ENCODE data around the gene VRK2.
"Not testable (repeated sequence)": the region's sequence is repeated elsewhere in the genome, so short reads cannot be mapped to it uniquely, and the experiment has no call there.

VRK2 gene

DNA sequence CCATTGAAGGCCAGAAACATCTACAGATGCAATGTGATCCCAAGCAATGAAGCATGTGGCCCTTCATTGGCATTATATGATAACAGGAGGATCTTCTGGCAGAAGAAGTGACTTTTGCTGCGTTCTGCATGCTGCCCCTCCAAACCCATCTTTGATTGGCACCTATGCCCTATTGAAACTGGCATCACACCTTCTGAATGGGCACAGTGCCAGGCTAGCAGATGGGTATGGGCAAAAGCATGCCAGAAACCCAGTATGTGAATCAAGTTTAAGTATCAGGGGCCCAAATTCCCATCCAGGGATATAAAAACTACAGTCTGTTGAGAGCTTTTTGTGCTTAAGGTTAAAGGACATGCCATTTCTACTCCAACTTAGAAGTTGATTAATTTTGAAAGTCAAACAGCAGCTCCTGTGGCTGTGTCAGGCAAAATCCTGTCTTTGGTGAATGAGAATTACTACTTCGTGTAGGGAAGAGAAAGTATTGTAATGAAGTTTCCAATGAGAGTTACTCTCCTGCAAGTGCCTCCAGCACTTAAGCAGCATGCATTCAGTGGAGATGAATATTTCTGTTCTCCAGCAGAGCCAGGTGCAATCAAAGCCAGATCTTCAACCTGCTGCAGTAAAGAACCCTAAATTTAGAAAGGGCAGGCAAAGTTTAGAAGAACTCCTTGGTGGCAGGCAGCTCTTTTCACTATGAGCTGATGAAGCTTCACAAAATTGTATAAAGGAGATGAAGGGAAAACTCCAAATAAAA is 8.6 kb downstream of the VRK2 start:
- no peak for DNase-seq

DNA sequence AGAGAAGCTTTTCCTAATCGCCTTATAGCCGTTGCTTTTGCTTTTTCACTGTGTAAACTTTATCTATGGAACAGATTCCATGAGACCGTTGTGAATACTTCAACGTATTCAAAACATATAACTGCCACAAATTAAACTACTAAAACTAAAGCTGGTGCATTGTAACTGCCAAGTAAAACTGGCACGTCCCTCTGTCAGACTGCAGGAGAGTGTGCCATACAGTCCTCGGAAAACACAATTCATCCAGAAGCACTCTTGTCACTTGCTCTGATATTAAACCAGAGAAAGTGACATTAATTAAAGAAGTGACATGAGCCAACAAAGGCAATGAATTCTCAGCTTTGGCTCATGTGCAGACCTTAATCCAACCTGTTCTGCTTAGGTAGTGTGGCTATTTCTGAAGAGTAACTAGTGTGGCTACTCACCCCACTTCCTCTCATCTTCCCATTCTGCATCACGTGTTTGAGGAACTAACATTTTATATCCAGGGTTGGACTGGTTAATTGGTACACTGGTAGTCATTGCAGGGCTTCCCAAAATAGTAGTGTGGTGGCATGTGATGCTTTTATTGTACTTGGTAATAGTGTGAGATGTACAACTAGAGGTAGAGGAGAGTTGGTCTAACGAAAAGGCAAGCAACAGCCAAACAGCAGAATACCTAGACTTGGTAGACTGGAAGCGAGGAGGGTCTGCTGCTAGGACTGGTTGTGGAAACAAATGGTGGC is 9.7 kb downstream of the VRK2 start:
- no peak for DNase-seq

DNA sequence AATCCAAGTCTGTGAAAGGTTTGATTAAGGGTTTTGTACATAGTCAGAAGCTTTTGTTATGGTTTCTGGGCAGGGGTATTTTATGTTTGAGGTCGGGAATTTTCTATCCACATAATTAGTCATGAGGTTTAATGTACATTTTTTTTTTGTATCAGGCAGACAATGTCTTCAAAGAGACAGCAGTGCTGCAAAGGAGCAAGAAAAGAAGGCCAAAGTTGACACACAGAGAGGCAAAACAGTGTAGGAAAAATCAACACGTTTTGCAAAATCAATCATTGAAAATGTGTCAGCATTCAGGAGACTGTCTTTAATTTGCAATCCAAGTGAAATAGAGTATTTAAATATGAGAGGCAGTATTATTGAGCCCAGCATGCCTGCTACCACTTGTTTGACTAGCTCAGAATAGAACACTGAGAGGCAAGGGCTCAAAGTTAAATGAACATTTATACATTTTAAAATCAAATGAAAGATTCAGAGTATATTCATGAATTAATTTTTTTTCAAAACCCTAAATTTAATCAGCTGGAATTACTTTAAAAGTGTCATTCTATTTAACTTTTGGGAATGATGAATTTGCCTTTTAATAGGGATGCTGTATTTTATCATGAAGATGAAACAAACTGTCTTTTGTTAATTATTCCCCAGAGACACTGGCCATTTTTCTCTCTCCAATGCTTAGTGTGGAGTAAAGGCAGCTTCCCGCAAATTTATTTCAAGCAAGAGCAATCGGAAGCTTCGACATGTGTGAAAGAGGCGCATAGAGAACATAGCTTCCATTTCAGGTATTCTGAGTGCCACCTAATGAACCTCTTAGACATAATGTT is 11.3 kb downstream of the VRK2 start:
- DNase-seq = no peak

DNA sequence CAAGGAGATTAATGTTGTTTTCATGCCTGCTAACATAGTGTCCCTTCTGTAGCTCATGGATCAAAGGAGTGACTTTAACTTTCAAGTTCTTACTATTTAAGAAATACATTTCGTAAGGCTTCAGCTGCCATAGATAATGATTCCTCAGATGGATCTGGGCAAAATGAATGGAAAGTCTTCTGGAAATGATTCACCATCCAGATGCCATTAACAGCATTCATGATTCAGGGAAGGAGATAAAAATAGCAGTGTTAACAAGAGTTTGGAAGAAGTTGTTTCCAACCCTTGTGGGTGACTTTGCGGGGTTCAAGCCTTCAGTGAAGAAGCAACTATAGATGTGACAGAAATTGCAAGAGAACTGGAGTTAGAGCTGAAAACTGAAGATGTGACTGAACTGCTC is 17.0 kb downstream of the VRK2 start:
- DNase-seq = no peak

DNA sequence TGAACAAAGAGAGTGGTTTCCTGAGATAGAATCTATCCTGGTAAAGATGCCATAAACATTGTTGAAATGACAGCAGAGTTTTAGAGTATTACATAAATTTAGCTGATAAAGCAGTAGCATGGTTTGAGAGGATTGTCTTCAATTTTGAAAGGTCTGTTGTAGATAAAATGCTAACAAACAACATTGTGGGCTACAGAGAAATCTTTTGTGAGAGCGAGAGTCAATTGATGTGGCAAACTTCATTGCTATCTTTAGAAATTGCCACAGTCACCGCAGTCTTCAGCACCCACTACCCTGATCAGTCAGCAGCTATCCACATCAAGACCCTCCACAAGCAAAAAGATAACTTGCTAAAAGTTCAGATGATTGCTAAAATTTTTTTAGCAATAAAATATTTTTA is 17.5 kb downstream of the VRK2 start:
- no peak for DNase-seq

DNA sequence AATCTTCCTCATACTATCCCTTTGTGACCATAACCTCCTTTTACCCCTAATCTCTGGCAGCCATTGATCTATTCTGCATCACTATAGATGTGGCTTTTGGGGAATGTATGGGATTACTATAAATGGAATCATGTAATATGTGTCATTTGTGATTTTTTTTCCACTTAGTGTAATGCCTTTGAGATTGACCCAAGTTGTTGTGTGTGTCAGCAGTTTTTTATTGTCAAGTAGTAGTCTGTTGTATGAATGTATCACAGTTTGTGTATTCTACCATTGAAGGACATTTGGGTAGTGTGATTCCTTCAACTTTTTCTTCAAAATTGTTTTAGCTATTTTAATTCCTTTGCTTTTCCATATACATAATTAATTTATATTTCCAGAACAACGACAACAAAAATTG is 18.6 kb downstream of the VRK2 start:
- DNase-seq = no peak

DNA sequence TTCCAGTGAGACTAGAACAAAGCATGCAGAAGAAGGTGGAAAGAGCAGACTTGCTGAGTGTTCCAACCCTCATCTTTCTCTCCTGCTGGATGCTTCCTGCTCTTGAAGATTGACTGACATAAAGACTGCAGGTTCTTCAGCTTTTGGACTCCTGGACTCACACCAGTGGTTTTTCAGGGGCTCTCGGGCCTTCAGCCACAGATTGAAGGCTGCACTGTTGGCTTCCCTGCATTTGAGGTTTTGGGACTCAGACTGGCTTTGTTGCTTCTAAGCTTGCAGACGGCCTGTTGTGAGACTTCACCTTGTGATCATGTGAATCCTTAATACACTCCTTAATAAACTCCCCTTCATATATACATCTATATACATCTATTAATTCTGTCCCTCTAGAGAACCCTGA is 20.4 kb downstream of the VRK2 start:
- no peak for DNase-seq

DNA sequence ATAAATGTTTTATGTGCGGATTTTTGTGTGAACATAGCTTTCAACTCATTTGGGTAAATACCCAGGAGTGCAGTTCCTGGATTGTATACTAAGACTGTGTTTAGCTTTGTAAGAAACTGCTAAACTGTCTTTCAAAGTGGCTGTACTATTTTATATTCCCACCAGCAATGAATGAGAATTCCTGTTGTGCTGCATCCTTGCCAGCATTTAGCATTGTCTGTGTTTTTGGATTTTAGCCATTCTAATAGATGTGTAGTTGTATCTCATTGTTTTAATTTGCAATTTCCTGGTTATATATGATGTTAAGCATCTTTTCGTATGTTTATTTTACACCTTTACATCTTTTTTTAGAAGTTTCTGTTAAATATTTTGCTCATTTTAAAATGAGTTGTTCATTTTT is 24.2 kb downstream of the VRK2 start:
- no peak for DNase-seq

DNA sequence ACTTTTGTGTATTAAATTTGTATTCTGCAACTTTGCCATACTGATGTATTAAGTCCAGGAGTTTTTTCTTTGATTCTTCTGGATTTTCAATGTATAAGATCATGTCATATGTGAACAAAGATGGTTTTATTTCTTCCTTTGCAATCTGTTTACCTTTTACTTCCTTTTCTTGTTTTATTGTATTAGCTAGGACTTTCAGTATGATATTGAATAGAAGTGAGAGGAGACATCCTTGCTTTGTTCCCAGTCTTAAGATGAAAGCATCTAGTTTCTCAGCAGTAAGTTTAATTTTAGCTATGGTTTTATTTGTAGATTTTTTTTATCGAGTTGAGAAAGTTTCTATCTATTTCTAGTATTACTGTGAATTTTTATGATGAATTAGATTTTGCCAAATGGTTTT is 25.5 kb downstream of the VRK2 start:
- no peak for DNase-seq

DNA sequence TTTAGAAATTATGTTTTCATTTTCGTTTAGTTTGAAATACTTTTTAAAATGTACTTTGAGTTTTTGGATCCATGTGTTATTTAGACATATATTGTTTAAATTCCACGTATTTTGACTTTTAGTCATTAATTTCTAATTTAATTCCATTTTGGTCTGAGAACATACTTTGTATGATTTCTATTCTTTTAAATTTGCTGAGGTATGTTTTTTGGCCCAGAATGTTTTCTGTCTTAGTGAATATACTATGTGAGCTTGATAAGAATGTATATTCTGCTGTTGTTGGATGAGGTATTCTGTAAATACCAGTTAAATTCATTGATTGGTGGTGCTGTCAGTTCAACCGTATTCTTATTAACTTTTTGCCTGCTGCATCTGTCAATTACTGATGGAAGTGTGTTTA is 26.4 kb downstream of the VRK2 start:
- no peak for DNase-seq

DNA sequence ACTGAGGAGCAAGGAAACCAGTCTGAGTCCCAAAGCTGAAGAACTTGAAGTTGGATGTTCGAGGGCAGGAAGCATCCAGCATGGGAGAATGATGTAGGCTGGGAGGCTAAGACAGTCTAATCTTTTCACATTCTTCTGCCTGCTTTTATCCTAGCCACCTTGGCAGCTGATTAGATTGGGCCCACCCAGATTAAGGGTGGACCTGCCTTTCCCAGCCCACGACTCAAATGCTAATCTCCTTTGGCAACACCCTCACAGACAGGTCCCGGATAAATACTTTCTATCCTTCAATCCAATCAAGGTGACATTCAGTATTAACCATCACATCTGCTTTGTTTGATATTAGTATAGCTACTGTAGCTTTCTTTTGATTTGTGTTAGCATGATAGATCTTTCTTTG is 27.1 kb downstream of the VRK2 start:
- no peak for DNase-seq

DNA sequence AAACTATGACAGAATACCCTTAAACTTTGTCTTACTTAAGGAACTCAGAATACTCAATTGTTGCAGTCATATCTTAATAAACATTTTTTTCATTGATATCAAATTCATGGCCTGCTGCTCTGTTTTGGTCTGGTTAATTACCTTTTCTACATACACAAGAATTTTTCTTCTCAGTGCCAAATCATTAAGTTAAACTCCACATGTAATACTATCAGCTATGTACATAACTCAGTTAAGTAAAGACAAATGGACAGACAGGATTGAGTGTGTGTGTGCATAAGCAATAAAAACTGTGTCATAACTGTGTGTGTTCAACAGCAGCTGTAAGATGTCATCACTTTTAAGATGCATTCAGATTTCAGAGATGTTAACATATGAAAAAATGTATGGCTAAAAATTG is 34.4 kb downstream of the VRK2 start:
- DNase-seq = no peak

DNA sequence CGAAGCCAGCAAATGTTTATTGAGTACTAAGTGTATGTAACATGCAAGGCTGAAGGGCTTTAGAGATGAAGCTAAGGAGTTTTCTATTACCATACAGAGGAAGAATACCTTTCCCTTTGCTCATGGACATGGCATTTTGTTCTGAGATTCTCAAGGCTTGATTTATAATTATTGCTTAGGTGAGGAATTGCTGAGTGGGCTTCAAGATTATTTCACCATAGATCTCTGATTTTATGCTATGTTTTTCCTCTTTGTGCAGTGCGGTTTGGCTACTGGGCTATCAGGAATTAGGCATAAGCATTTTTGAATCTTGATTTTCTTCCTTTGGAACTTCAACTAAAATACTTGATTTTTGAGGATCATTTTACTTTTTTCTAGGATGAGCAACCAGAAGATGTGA is 42.5 kb downstream of the VRK2 start:
- no peak for DNase-seq

DNA sequence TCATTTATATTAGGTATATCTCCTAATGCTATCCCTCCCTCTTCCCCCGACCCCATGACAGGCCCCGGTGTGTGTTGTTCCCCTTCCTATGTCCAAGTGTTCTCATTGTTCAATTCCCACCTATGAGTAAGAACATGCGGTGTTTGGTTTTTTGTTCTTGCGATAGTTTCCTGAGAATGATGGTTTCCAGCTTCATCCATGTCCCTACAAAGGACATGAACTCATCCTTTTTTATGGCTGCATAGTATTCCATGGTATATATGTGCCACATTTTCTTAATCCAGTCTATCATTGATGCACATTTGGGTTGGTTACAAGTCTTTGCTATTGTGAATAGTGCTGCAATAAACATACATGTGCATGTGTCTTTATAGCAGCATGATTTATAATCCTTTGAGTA is 46.2 kb downstream of the VRK2 start:
- DNase-seq = not testable (repeated sequence)

DNA sequence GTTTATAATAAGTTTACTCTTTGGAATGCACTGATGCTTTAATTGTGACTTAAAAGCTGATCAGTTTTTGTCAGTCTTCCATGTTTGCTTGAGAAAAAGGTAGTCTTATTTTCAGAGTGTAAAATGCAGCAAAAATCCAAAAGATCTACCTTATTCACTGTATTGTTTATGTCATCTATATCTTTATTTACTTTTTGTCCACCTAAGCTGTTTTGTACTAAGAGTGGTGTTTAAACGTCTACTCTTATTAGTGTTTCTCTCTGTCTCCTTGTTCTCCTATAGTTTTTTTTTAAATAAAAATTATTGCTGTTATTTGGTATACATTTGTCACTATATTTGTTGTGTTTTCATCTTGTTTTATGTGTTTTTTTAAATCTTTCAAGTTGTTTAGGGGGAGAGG is 50.4 kb downstream of the VRK2 start:
- DNase-seq = no peak

DNA sequence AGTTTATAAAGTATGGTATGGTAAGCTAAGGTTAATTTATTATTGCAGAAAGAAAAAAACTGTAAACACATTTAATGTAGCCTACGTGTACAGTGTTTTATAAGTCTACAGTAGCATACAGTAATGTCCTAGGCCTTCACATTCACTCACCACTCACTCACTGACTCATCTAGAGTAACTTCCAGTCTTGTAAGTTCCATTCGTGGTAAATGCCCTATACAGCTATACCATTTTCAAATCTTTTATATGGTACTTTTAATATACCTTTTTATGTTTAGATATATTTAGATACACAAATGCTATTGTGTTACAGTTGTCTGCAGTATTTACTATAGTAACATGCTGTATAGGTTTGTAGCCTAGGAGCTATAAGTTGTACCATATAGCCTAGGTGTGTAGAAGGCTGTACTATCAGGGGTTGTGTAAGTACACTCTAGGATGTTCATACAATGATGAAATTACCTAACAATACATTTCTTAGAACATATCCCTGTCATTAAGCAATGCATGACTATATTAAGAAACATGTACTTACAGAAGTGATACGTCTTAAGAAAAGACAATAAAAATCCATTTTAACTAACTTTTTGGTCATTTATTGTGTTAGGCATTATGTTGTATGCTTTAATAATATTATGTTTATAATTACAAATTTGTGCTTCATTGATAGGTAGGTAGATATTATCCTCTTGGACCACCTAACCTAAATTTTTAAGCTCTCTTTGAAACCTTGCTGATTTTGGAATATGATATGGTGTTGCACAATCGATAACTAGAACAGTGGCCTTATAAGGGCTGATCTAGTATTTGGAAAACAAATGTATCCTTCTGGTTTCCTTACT is 51.9 kb downstream of the VRK2 start:
- DNase-seq = no peak

DNA sequence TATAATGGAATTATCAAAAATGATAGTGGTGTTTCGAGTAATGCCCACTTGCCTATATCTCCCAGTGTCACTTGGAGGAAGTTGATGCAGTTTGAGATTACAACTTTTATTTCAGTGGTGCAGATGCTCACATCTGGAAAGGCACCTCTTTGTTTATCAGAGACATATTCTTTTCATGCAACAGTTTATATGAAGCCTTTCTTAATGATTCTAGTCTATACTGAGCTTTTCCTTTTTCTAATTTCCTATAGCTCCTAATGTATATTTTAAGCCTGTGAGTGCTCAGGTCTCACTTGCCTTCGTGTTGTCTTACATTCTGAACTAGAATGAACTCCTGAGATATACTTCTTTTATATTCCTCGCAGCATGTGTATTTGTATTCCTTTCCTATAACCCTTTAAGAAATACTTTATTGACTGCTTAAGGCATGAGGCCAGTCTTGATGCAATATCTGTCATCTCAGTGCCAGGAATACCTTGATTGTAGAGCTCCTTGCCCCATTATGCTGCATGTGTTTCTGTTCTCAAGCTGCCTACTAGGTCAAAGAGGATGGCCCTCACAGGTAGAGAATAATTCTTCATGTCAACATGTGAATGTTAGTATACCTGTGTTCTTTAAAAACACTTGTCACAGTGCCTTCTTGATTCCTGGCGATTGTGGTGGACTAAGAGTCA is 52.6 kb downstream of the VRK2 start:
- DNase-seq = no peak

DNA sequence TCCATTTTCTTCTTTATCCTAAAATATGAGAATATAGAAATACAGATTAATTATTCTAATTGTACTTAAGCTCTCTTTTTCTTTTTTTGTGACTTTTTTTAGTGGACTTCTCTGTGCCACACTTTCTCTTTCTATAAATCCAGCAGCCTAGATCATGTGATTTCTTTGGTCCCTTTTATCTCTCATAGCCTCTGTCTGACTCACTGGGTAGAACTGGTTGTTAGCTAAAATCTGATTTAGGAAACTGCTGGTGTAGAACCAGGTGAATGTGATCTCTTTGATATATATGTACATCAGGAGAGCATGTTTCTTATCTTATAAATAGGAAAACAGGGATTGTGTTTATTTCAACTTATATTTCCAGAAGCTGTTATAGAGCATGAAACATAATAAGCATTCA is 54.9 kb downstream of the VRK2 start:
- DNase-seq = no peak

DNA sequence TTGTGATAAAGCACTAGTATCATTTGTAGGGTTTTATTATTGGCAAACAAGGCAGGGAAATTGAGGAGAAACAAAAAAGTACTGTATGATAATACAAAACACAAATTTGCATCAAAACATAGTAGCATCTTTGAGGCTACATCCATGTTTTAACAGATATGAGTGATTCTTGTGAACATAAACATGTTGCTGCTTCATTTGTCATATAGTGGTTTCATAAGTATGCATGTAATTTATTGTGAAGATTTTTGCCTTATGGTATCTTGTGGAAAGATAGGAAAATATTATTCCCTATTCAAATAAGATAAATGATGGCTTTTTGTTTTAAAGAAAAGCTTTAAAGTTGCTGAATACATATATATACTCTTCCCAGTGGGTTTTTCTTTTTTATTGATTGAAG is 60.3 kb downstream of the VRK2 start:
- DNase-seq = no peak

DNA sequence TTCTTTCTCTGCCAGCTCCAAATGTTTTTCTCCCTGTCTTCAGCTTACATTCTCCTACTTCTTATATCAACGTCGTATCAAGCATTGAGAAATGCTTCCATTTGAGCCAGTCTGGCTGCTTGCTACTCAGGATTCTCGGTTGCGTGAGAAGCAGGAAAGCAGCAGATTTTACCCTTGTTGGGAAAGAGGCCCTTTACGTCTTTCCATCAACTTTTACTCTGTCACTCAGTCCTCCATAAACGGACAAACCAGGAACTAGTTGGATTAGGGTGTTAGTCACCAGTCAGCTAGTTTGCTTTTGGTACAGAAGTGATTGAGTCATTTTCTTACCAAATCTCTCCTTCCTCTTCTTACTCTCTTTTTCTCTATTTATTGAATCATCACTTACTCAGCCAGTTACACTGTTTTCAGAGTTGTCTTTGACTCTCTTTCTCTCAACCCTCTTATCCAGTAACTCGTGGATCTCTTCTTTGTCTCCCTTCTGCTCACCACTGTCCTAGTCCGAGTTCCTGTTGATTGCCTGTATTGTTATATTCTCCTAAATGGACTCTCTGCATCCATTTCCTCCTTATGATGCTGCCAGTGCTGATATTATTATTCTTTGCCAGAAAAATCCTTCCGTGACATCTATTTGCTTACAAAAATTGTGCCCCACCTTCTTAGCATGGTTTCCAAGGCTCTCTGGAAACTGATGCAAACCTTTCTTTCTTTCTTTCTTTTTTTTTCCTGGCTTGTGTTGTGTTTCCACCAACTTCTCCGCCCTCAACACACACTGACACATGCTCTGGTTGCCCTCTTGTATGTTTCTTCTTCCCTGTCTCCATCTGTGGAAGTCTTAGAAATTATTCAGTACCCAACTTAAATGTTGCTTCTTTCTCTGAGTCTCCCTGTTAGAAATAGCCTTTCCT is 61.5 kb downstream of the VRK2 start:
- DNase-seq = no peak

DNA sequence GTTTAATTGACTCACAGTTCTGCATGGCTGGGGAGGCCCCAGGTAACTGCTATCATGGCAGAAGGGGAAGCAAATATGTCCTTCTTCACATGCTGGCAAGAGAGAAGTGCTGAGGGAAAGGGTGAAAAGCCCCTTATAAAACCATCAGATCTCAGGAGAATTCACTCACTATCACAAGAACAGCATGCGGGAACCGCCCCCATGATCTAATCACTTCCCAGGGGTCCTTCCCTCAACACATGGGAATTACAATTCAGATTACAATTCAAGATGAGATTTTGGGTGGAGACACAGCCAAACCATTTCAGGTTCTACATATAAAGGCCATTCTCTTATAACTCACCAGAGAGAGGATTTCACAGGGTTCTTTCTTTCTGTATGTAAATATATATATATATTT is 62.9 kb downstream of the VRK2 start:
- no peak for DNase-seq

Data from NCI-H1436 treated with DMSO at 0.1 percent for 48 hours (cell line).